ENCODE measurements around the gene ATOH8. TPM values are rescaled to one million over a fixed set of nuclear protein-coding genes. Genes with fewer than 3 reads are reported as not detected.

The ATOH8 gene, protein sequence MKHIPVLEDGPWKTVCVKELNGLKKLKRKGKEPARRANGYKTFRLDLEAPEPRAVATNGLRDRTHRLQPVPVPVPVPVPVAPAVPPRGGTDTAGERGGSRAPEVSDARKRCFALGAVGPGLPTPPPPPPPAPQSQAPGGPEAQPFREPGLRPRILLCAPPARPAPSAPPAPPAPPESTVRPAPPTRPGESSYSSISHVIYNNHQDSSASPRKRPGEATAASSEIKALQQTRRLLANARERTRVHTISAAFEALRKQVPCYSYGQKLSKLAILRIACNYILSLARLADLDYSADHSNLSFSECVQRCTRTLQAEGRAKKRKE
- total RNA-seq: not detected

GRCh38 chr2:85753525-85754312, at the start of gene ATOH8:
Gene ATOH8 (plus strand): TSS chr2:85753991. CDS start chr2:85754190, 199 bp downstream.
- peaks cover 11% of the 10 kb centered on the region for H3K4me1 Mint-ChIP-seq
- H3K9me3 Mint-ChIP-seq: no peaks in the 10 kb centered on the region
- DNase-seq: peak; percentile 29
- H3K27ac Mint-ChIP-seq: no peak within 1 kb of the TSS
- no peaks in the 10 kb centered on the region for H3K36me3 Mint-ChIP-seq
- H3K4me3 Mint-ChIP-seq: peak within 1 kb of the TSS; percentile 75
- H3K27me3 Mint-ChIP-seq: peaks cover 84% of the 10 kb centered on the region

GRCh38 chr2:85704038-85704437, 49.8 kb upstream of the ATOH8 start:
- no peak for DNase-seq
- H3K4me1 Mint-ChIP-seq: peaks cover 26% of the 10 kb centered on the region
- H3K4me3 Mint-ChIP-seq: no peak overlapping the region
- H3K27me3 Mint-ChIP-seq: peaks cover 40% of the 10 kb centered on the region
- no peaks in the 10 kb centered on the region for H3K36me3 Mint-ChIP-seq
- H3K9me3 Mint-ChIP-seq: no peaks in the 10 kb centered on the region
- H3K27ac Mint-ChIP-seq: no peak overlapping the region

GRCh38 chr2:85704800-85705679, 48.8 kb upstream of the ATOH8 start:
- DNase-seq: no peak
- H3K27me3 Mint-ChIP-seq: peaks cover 40% of the 10 kb centered on the region
- H3K4me3 Mint-ChIP-seq: no peak overlapping the region
- peak overlapping the region; percentile 34 for H3K27ac Mint-ChIP-seq
- peaks cover 26% of the 10 kb centered on the region for H3K4me1 Mint-ChIP-seq
- no peaks in the 10 kb centered on the region for H3K9me3 Mint-ChIP-seq
- no peaks in the 10 kb centered on the region for H3K36me3 Mint-ChIP-seq

- Mint-ChIP-seq H3K9me3 (no peaks in the 10 kb centered on the region), H3K36me3 (no peaks in the 10 kb centered on the region), H3K27ac (no peak overlapping the region), H3K4me1 (peaks cover 26% of the 10 kb centered on the region), H3K4me3 (no peak overlapping the region), H3K27me3 (peaks cover 40% of the 10 kb centered on the region)
- DNase-seq: no peak
Observed at GRCh38 chr2:85705680-85706039, 48.1 kb upstream of the ATOH8 start.

GRCh38 chr2:85706063-85706462, 47.7 kb upstream of the ATOH8 start:
- no peak overlapping the region for H3K4me3 Mint-ChIP-seq
- no peak for DNase-seq
- H3K27ac Mint-ChIP-seq: no peak overlapping the region
- H3K4me1 Mint-ChIP-seq: peaks cover 26% of the 10 kb centered on the region
- H3K9me3 Mint-ChIP-seq: no peaks in the 10 kb centered on the region
- peaks cover 42% of the 10 kb centered on the region for H3K27me3 Mint-ChIP-seq
- H3K36me3 Mint-ChIP-seq: no peaks in the 10 kb centered on the region

- no peak overlapping the region for H3K27ac Mint-ChIP-seq
- DNase-seq: no peak
- H3K36me3 Mint-ChIP-seq: no peaks in the 10 kb centered on the region
- H3K9me3 Mint-ChIP-seq: no peaks in the 10 kb centered on the region
- H3K27me3 Mint-ChIP-seq: peaks cover 49% of the 10 kb centered on the region
- no peak overlapping the region for H3K4me3 Mint-ChIP-seq
- H3K4me1 Mint-ChIP-seq: peaks cover 24% of the 10 kb centered on the region
Observed at GRCh38 chr2:85706599-85707296, 47.0 kb upstream of the ATOH8 start.

DNA sequence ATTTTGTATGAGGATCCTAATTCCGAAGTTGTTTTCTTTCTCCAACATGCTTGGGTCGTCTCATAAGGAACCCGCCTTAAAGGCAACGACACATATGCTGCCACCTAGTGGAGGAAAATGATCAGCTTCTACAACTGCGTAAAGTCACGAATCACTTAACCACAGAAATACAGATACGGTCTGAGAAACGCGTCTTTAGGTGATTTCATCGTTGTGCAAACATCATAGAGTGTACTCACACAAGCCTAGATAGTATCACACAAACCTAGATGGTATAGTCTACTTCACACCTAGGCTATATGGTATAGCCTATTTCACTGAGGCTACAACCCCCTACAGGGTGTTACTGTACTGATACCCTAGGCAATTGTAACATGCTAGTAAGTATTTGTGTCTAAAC, 46.5 kb upstream of the ATOH8 start:
- Mint-ChIP-seq H3K27me3 (peaks cover 49% of the 10 kb centered on the region), H3K36me3 (no peaks in the 10 kb centered on the region), H3K4me1 (peaks cover 18% of the 10 kb centered on the region), H3K9me3 (no peaks in the 10 kb centered on the region), H3K27ac (no peak overlapping the region), H3K4me3 (no peak overlapping the region)
- DNase-seq: peak; percentile 43

DNA sequence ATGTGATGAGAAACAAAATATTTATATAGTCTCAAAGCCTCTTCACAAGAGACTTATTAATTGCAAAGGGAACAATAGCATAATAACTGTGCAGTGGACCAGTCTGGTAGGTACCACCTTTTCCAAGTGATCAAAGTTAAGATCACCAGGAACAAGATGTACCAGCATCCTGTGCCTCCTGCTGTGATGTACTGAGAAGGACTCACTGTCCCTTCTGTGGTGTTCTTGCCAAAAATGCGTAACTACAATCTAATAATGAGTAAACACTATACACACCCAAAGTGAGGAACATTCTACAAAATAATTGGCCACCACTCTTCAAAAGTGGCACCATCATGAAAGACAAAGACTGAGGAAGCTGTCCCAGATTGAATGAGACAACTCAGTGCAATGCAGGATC, 45.1 kb upstream of the ATOH8 start:
- peaks cover 40% of the 10 kb centered on the region for H3K27me3 Mint-ChIP-seq
- H3K4me1 Mint-ChIP-seq: peaks cover 9% of the 10 kb centered on the region
- no peaks in the 10 kb centered on the region for H3K36me3 Mint-ChIP-seq
- H3K9me3 Mint-ChIP-seq: no peaks in the 10 kb centered on the region
- H3K27ac Mint-ChIP-seq: no peak overlapping the region
- DNase-seq: no peak
- no peak overlapping the region for H3K4me3 Mint-ChIP-seq

DNA sequence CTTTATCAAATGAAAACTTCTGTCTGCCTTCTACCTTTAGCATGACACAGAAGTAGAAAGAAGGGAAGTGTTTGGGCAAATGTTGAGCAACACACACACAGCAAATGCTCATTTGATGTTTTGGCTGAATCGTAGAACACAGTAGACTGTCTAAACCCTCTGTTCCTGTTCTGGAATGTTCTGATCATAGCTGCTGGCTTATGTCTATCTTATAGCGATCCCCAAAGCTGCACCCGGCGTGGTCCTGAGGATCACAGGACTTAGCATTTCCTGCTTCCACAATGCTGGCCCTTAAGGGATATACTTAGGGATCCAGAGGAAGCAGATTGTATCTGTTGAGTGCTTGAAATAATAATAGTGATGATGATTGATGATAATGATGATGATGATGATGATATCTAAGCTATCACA, 44.4 kb upstream of the ATOH8 start:
- peaks cover 36% of the 10 kb centered on the region for H3K27me3 Mint-ChIP-seq
- no peaks in the 10 kb centered on the region for H3K9me3 Mint-ChIP-seq
- H3K4me3 Mint-ChIP-seq: no peak overlapping the region
- H3K4me1 Mint-ChIP-seq: peaks cover 9% of the 10 kb centered on the region
- no peaks in the 10 kb centered on the region for H3K36me3 Mint-ChIP-seq
- no peak for DNase-seq
- H3K27ac Mint-ChIP-seq: no peak overlapping the region

DNA sequence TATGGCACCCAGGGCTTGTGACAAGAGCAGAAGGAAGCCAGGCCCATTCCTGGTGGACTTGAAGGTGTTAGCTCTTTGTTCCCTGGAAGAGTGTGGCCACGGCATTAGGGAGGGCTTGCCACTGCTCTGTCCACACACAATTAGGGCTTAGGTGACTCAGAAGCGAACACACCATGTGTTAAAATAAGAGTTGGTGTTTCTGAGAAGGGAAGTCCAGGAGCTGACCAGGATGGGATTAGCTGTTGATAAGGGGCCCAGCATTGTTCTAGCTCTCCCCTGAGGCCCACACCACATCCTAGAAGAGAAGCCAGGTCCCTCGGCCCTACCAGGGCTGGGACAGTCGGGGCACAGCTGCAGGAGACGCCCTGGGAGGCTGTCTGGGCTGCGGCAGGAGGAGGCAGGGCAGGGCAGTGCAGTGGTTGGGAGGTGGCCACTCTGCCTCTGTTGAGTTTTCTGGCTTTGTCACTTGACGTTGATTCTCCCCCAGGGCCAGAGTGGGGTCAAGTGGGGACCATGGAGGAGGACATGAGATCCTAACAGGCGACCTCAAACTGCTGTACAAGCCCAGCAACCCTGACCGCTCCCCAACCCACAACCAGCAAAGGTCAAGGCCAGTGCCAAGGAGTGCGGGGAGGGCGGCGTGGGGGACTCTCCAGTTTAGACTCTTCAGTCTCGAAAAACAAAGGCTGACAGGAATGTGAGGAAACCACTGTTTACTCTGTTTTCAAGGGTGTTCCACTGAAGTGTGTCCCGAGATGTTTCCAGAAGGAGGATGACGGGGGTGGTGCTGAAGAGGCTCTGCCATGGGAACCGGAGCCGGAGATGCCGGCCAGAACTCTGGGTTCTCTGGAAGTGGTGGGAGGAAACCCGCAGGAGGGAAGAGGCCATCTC, 42.9 kb upstream of the ATOH8 start:
- H3K36me3 Mint-ChIP-seq: no peaks in the 10 kb centered on the region
- H3K4me1 Mint-ChIP-seq: peaks cover 3% of the 10 kb centered on the region

GRCh38 chr2:85711578-85712060, 42.2 kb upstream of the ATOH8 start:
- H3K27ac Mint-ChIP-seq: peak overlapping the region; percentile 12
- no peak for DNase-seq
- H3K27me3 Mint-ChIP-seq: peaks cover 20% of the 10 kb centered on the region
- H3K4me3 Mint-ChIP-seq: no peak overlapping the region
- no peaks in the 10 kb centered on the region for H3K36me3 Mint-ChIP-seq
- no peaks in the 10 kb centered on the region for H3K9me3 Mint-ChIP-seq
- H3K4me1 Mint-ChIP-seq: peaks cover 3% of the 10 kb centered on the region

More for the DNA sequence above, 42.9 kb upstream of the ATOH8 start:
- no peak for DNase-seq
- H3K4me3 Mint-ChIP-seq: no peak overlapping the region
- H3K9me3 Mint-ChIP-seq: no peaks in the 10 kb centered on the region
- no peak overlapping the region for H3K27ac Mint-ChIP-seq
- H3K27me3 Mint-ChIP-seq: peaks cover 24% of the 10 kb centered on the region

DNA sequence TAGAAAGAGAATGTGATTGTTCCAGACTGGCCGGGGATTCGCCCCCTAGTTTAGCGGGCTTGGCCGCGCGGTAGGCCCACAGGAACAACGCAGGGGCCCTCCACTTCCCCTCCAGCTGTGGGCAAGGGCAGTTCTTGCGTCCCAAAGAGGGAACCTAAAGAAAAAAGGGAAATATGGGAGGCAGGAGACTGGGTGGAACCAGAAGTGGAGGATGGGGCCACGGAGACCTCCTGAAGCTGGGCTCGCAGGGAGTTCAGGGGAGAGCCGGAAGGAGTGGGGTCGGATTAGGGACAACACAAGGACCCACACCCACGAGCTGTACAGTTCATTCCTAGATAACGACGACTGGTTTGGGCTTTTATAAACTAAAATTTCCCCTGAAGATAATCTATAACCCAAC, 41.5 kb upstream of the ATOH8 start:
- no peak overlapping the region for H3K4me3 Mint-ChIP-seq
- H3K27ac Mint-ChIP-seq: no peak overlapping the region
- no peak for DNase-seq
- H3K27me3 Mint-ChIP-seq: peaks cover 14% of the 10 kb centered on the region
- no peaks in the 10 kb centered on the region for H3K9me3 Mint-ChIP-seq
- H3K4me1 Mint-ChIP-seq: peaks cover 1% of the 10 kb centered on the region
- H3K36me3 Mint-ChIP-seq: no peaks in the 10 kb centered on the region

DNA sequence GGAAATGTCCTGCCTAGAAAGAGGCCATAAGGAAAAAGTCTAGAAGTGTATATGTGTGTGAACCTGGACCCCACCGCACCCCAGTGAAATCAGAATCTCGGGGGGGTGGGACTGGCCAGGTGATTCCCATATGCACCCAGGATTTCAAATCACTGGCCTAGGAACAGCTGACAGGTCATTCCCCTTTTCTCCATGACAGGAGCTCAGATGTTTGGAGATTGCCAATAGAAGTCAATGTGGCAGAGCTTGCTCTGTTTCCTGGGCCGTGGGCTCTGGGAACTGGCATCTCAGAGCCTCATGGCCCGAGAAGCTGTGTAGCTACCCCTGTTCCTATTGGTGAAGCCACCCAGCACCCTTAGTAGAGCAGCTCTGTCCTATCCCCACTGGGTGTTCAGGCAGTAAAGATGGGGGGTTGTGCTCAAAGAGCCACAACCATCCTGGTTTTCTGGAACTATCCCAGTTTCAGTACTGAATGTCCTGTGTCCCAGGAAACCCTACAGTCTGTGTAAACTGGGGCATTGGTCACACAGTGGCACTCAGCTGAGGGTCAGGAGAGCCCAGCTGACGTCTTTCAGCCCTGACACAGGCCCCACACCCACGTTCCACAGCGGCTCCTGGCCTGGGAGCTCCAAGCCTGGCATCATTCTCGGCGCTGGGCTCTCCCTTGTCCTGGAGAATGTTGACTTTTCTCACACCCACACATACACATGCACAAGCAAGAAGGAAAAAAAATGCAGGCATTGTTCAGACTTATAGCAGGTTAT, 40.8 kb upstream of the ATOH8 start:
- H3K4me3 Mint-ChIP-seq: no peak overlapping the region
- DNase-seq: no peak
- peaks cover 1% of the 10 kb centered on the region for H3K4me1 Mint-ChIP-seq
- no peaks in the 10 kb centered on the region for H3K36me3 Mint-ChIP-seq
- peaks cover 11% of the 10 kb centered on the region for H3K27me3 Mint-ChIP-seq
- H3K27ac Mint-ChIP-seq: no peak overlapping the region
- no peaks in the 10 kb centered on the region for H3K9me3 Mint-ChIP-seq
